ENCODE results near the gene PCDH9.

Gene PCDH9

DNA sequence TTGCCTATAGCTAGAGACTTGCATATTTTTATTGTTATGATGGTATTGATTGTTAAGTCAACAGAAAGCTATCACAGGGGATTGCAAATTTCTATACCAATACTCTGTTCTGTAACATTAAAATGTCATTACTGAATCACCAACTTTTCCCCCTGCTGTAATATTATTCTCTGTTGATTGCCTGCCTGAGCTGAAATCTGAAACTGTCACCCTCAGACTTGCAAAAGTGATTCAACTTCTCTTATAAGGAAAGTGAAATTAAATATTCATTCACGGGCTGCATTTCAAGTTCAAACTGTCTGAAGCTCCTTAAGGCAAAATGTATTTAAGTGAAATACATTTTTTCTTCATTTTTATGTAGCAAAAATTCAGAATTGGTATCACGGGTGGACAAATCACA, 723.2 kb downstream of the PCDH9 start:
- no peak for DNase-seq

DNA sequence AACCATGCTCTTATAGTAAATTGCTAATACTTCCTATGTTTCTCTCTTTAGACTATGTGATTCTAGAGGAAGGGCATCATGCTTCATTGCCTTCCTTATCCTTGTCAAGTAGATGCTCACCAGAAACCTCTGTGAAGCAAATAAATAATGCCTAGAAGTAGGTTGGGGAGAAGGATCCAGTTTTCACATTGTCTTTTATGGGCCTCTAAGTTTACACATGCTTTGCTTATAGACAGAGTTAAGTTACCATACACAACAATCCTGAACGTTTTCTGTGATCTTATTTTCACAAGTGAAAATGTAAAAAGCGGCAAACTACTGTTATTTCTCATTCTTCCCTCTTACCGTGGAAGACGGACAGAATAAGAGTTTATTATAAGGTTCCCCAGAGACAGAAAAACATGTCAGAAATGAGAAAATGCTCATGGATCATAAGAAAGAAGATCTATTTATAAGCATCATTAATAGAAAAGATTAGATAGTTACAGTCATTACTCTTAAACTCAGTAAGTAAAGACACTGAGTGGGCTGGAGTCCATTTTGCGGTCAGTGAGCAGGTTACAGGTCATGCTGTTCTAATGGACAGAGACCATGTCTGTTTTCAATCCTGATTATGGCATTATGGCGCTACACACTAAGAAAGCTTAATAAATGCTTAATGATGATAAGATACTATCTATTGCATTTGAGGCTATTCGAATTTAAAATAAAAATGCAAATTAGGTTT, 723.9 kb downstream of the PCDH9 start:
- no peak for DNase-seq

DNA sequence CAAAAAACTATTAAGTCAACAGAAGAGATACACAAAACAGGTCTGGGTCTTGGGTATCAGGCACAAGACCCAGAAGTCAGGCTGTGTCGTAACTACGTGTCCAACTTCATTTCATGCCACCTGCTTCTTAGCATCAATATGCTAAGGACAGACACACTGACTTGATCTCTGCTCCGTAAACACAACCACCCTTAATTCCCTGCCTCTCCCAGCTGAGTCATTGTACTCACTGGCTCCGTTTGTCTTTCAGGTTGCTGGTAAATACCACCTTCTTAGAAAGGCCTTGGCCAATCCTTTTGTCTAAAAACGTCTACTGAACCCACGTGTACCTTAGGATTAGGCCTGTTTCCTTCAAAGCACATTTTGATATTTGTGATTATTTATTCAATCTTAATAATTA, 726.2 kb downstream of the PCDH9 start:
- no peak for DNase-seq

DNA sequence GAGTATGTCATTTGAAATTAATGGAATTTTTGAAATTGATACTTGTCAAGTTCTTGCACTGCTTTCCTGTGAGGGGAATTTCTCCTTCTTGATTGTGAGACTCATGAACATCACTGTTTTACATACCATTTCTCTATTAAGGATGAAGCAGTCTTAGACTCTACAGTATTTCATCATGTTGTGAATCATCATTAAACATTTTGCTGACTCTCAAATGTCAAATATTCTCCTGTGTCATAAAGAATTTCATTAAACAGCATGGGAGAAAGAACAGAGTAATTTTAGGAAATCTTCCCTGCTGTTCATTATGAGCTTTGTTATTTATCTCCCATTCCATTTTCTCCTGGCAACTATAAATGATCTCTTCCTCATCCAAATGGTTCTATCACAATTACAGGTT, 729.0 kb downstream of the PCDH9 start:
- DNase-seq, result no peak

DNA sequence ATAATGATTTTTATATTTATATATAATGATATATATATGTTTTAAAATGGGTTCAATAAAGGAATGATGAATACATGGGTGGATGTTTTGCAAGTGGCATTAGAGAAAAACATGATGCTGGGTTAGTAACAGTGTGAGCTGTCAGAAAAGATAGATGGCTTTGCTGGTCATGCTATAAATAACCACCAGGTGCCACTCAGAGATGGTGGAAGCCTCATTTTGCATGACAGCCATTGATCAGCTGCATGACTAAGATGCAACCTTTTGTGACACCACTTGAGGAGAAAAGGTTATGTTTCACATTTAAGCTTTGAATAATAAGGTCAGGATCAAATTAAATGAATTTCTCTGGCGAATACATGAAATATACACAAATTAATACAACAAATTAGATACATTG, 737.7 kb downstream of the PCDH9 start:
- DNase-seq, result no peak

DNA sequence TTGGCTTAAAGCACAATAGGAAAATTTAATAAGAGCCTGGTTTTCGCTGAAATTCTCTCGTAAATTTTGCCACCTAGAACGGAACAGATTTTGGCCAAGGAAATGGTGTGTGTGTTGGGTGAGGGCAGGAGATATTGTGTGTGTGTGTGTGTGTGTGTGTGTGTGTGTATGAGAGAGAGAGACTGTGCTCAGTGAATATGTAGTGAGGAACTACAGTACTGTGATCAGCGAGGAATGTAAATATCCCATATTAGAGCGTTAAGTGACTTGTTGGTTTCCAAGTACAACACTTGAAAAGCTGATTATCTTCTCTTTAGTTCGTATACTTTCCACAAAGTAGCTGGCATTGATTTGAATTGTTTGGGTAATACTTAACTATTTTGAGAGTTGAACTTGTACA, 738.9 kb downstream of the PCDH9 start:
- no peak for DNase-seq

DNA sequence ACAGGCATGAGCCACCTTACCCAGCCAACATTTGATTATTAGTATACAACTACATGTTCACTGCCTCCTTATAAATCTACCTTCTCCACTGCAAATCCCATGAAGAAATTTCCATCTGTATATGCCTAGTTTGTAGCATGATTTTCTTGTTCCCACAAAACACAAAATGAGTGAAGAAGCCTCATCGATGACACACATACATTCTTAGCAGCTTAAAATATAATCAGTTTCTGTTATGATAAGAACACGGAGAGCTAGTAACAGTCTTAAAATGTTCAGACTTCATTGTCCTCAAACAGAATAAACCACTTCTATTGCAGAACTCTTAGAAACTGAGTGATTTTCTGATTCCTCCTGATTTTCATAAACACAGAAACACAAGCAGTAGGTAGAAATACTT, 740.5 kb downstream of the PCDH9 start:
- DNase-seq, result no peak

DNA sequence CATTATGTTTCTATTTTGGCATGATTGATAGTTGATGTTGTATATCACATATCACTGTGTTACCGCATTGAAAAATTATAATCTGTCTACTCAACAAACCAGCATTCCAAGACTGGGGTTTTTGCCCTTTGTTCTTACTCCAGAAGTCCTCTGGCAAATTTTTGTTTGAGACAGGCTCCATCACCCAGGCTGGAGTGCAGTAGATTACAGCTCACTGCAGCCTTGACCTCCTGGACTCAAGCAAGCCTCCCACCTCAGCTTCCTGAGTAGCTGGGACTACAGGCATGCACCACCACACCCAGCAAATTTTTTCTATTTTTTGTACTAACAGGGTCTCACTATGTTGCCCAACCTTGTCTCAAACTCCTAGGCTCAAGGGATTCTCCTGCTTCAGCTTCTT, 741.0 kb downstream of the PCDH9 start:
- no peak for DNase-seq

DNA sequence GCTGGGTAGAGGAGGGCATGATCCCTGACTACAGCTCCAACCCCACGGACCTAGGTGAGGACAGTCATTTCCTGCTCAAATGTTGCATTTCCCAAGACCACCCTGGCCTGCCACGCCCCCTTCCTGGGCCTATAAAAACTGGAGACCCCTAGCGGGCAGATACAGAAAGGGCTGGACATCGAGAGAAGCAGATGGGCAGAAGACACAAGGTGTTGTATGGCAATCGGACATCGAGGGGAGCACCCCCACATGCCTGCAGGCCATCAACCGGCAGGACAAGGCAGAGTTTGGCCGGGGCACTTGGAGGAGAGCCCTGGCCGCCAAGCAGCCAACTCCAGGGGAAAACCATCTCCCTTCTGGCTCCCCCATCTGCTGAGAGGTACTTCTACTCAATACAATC, 746.4 kb downstream of the PCDH9 start:
- DNase-seq, result no peak

DNA sequence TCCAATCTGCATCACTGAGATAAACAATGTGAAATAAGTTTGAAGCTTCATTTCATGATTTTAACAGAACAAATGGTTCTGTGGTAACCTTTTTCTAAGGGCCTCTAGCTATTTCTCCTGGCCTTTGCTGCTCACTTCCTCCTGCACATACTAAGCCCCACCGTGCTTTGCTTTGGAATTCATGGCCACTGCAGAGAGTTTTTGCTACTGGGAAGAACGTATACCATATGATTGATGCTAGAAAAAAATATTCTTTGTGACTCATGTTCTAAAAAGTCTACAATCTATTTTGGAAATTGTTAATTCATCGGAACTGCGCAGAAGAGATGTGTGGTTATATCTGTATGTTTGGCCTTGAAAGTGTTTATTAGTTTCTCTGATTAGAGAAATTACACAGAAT, 747.3 kb downstream of the PCDH9 start:
- DNase-seq, result no peak

DNA sequence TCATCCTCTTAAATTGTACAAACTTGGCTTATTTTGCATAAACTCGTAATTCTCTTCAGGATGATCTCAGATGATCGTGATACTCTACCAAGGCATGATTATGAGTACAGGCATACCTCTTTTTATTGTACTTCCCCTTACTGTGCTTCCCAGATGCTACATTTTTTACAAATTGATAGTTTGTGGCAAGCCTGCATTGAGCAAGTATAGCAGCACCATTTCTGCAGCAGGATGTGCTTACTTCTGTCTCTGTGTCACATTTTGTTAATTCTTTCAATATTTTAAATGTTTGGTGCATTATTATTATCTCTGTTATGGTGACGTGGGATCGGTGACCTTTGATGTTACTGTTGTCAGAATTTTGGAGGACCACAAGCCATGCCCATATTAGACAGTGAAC, 752.3 kb downstream of the PCDH9 start:
- no peak for DNase-seq

DNA sequence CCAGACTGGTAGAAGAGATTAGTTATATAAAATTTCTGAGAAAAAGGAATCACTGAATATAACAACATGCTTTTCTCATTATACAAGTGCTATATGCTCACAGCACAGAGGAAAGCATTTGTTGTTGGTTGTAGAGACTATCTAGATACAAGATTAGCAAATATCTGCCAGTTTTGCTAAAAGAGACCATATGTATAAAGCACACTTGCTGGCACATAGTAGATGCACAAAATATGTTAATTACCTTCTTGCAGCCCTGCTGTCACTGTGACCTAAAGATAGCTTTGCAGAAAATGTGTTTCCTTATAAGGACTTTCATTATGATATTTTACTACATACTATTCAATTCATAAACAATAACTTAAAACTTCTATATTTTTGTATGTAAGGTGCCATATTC, 755.1 kb downstream of the PCDH9 start:
- DNase-seq, result no peak

DNA sequence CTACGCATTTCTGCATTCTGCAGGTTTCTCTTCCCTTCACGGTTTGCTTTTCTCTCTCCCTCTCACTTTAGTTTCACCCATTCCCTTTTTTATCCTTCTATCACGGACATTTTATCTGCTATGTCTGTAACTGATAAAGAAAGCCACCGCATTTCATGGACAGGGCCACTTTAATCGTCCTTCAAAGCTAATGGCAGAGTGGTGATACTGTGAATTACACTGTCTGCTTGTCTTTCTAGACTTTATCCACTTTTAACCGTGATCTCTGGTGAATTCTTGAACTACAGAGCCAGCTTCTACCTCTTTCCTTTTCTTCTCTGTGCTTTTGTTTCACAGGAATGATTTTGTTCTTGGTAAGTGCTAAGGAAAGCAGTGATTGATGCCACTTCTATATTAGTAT, 760.4 kb downstream of the PCDH9 start:
- no peak for DNase-seq

DNA sequence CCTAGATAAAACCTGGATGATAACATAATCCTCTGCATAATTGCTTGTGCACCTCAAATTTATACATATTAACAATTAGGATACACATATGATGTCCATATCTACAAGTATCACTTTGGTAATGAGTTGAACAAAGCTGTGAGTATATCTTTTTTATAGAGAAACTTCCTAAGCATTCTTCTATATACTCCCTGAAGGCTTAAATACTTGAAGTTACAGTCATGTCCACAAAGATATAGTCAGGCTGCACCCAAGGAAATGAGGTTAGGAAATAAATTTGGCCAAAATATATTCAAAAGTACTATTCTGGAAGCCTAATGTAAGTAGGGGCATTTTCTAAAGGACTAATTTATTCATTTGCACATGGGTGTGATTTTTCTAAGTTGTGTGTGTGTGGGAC, 761.5 kb downstream of the PCDH9 start:
- DNase-seq, result no peak

DNA sequence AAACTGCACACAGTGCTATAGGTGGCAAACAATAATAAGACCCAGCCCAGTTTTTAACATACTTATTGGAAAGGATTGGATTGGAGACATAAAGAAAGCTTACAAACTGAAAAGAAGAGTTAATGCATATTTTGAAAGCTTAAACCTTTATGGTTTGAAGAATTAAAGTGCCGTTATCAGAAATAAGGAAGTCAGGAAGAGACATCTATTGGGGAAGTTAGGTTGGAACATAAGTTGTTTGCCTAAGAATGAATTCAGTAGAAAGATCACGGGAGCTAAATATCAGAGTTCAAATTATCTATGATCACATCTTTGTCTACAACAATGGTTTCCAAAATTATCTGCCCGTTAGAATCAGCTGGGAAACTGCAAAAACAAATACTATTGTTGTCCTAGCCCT, 767.9 kb downstream of the PCDH9 start:
- DNase-seq, result no peak

DNA sequence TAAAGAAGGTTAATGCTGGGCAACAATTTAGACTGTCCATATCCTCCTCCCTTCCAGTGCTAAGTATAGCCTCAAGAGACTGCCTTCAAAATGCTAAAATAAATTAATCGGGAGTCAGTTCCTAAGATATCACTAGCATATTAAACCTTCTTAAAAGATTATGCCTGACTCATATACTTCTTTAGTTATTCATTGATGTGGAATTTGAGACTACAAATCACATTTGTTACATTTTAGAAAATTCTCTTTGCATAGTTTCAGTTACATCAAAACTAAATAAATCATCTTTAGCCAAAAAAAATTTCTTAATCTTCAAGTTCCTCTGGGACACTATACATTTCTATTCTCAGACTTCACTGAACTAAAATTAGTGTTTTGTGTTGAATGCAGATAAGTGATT, 769.1 kb downstream of the PCDH9 start:
- no peak for DNase-seq

DNA sequence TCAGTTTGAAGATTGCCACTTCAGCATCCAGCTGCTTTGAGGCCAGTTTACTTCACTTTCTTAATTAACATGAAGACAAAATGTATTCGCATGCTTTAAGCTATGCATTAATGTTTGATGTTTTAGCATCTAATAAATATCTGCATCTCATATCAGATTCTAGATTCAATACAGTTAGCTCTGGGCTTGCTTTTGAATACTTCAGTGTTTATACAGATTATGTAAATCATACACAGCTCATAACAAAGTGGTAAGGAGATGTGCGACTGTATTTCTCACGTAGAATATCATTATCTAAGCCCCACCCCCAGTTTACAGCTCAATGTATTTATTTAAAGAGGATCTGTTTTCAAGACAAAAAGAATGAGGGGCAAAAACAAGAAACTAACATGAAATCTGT, 770.5 kb downstream of the PCDH9 start:
- no peak for DNase-seq

DNA sequence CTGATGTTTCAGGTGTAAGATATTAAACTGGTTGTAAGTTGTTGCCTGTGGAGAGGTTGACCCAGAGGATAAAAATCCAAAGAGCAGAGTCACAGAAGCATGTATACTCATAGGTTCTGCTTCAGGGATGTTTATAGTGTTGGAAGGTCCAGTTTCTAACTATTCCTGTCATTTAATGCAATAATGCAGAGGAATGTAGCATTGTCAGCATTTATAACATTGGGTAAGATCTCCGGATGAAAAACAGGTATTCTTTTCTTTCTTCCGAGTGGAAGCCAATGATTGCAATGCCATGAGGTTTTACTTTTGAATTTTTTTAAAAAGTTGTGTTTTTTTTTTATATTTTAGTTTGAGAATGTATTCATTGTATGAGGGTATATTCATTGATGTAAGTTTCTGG, 771.0 kb downstream of the PCDH9 start:
- no peak for DNase-seq

DNA sequence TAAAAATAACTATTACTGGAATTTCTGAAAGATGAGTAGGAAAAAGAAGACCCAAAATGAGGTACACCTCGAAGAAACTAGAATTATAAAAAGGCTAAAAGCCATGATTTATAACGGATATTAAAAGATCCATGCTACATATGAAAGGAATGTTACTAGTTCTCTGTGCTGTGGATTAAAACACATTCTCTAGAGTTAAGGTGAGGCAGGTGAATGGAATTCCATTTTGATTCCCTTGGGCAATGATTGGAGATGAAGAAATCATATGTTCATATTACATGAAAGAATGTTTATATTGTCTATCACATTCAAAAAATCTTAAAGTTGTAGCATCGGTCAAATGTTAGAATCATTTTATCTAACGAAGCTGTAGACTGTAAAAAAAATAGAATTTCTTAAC, 783.7 kb downstream of the PCDH9 start:
- DNase-seq, result no peak

DNA sequence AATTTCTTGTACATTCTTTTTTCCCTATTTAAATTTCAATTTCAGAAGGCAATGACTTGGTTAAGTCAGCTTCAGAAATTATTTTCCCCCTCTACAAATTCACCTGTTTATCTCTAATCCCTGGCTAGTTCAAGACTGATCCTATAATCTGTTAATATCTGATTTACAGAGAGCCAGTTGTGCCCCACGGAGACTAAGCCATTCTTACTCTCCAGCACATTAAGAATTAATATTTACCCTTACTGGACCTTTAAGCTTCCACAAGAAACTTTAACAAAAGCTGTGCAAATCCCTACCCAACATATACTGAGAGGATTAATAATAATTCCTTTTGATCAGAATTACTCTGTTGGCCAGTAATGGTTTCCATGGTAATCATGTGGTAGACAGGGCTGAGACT, 786.2 kb downstream of the PCDH9 start:
- no peak for DNase-seq

DNA sequence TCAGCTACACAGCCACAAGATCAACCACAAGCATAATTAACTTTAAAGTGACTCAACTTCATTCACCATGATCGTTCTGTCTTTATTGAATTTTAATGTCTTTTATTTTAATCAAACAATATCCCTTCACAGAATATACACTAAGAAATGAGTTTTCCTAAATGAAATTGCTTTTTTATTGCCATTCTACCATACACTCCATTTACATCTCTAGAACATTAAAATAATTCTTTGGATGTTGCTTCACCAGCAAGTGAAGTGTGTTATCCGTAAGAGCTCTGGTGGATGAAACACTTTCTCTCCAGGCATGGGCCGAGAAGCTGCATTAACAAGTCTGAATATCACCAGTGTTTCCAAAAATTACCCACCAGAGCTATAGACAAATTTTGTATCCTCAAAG, 789.2 kb downstream of the PCDH9 start:
- DNase-seq, result no peak

DNA sequence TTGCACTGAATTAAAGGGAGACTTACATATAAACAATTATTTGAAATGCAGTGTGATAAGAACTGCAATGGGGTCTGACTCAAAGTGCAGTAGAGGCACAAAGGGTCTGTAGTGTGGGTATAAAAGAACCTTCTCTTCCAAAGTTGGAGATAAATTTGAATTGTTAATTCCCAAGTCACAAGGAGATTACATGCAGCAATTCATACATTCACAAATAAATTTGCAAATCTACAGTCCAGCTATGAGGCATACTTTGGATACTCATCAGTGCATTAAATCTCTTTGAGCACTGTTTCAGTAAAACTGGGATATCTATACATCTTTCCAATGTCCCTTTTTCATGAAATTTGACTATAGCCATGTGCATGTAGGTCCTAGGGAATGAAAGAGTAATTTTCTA, 799.4 kb downstream of the PCDH9 start:
- no peak for DNase-seq

DNA sequence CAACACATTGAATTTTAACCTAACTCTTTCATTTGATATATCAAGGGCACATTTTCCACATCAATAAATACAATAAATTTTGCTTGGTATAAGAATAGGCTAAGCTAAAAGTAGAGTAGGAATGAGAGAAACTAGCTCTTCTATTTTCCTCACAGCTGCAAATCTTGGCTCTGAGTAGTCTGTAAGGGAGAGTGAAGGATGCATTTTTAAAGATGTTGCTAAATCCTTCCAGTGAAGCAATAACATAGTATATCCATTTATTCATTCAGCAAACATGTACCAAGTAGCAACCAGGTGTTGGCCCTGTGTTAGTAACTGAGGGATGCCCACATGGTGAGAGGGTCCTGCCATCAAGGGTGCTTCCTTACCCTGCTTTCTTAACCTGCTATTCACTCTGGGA, 799.9 kb downstream of the PCDH9 start:
- no peak for DNase-seq

DNA sequence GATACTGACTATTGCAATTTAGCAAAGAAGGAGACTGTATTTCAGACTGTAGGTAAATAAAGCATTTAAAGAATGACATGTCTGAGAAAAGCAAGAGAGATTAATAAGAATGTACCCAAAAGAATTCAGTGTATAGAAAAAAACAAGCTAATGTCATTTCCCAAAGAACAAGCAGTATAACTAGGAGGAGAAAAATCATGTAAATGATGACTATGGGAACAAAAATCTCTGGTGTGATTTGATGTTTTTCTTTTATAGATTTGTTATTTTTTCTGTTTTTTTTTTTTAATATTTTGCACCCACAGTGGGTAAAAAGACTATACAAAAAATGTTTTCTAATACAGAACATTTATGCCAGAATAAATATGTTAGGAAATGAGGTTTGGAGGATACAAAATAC, 801.0 kb downstream of the PCDH9 start:
- DNase-seq, result no peak

DNA sequence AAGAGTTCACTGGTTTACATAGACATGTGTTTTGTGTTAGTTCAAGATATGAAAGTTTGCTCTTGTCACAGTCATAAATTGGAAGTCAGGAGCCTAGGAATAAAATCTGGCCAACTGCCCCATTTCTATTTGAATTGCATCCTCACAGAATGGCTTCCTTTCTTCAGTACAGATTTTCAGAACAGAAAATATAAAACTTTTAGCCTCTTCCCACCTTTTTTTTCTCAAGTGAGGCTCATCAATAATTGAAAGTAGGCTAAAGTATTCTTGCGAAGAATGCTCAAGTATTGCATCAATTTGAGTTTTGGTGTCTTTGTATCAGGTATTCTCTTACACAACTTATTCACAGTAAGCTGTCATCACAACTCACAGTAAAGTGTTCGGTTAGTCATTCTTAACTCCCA, 802.7 kb downstream of the PCDH9 start:
- DNase-seq, result no peak

DNA sequence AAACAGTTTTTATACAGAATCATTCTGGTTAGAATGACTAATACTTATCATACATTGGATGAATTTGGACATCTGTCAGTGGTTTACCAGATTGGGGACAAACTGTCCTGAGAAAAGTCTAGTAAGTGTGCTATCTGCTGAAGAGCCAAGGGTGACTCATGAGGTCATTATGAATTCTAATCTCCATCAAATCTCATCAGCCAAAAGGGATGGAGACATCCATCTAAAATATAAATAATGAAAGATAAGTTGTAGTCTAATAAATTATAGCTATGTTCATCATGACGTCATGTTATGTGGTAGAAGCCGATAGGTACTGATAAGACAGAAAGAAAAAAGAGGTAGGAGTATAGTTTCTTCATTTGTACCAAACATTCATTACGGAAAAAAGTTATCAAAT, 804.4 kb downstream of the PCDH9 start:
- DNase-seq, result no peak
